Rectal smooth muscle tissue (tissue), 1 donor: ENCODE data around the gene RABGAP1L.
"Not testable (repeated sequence)": the region's sequence is repeated elsewhere in the genome, so short reads cannot be mapped to it uniquely, and the experiment has no call there.

Experiments used
- H3K27ac ChIP-seq: one replicate; pipeline ENCODE4 v1.7.0; 2013; ENCODE audit warnings: low read depth, low read length, inconsistent platforms
- H3K27me3 ChIP-seq: one replicate; pipeline ENCODE4 v1.7.0; 2013; ENCODE audit warnings: low read length; ENCODE audit not compliant: control insufficient read depth, insufficient read depth
- H3K36me3 ChIP-seq: one replicate; pipeline ENCODE4 v1.7.0; 2013; ENCODE audit warnings: low read length; ENCODE audit not compliant: control insufficient read depth, insufficient read depth
- H3K4me1 ChIP-seq: one replicate; pipeline ENCODE4 v1.7.0; 2013; ENCODE audit warnings: low read length; ENCODE audit not compliant: control insufficient read depth, insufficient read depth
- H3K4me3 ChIP-seq: one replicate; pipeline ENCODE4 v1.7.0; 2013; ENCODE audit warnings: low read length
- H3K9ac ChIP-seq: one replicate; pipeline ENCODE4 v1.7.0; 2013; ENCODE audit warnings: low read length

RABGAP1L gene

DNA sequence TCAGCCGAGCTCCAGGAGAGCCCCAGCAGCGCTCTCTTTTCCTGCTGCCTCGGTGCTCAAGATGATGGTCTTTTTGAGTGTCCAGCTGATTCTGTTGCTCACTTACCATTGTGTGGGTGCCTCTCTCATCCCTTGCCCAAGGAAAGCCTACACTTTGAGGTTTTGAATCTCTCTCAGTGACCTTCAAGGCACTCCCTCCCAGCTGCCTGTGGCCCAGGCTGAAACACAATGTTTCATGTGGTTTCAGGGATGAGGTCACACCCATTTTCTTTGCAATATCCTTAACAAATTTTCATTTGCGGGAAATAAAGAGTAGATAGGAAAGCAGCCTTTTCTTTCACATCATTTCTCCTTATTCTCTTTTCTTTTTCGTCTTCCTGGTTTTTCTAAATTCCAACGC, 876.5 kb downstream of the RABGAP1L start:
- no peak overlapping the region for H3K4me3 ChIP-seq
- no peaks in the 10 kb centered on the region for H3K4me1 ChIP-seq
- no peak overlapping the region for H3K27ac ChIP-seq
- no peaks in the 10 kb centered on the region for H3K27me3 ChIP-seq
- H3K36me3 ChIP-seq, result no peaks in the 10 kb centered on the region
- no peak overlapping the region for H3K9ac ChIP-seq

DNA sequence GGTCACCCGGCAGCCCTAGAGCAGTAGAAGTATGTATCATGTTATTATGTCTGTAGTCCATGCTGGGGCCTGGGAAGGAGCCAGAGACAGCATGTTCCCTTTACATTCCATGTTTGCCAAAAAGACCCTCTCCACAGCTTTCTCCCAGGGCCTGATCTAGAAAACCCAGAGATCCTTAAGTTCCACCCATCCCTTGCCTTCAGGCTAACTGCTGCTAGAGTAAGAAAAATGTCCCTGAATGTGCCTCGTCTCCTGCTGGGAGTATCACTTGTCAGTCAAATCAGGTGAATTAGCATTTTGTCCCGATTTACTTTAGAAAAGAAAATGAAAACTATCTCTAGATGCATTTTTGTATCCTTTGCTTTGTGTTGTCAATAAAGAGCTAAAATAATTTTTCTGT, 877.2 kb downstream of the RABGAP1L start:
- Histone ChIP-seq H3K27ac (no peak overlapping the region), H3K4me3 (no peak overlapping the region), H3K36me3 (no peaks in the 10 kb centered on the region), H3K4me1 (no peaks in the 10 kb centered on the region), H3K9ac (no peak overlapping the region), H3K27me3 (no peaks in the 10 kb centered on the region)

GRCh38 chr1:175037416-175037815, 878.1 kb downstream of the RABGAP1L start:
- no peaks in the 10 kb centered on the region for H3K36me3 ChIP-seq
- H3K9ac ChIP-seq, result no peak overlapping the region
- no peak overlapping the region for H3K27ac ChIP-seq
- no peaks in the 10 kb centered on the region for H3K27me3 ChIP-seq
- H3K4me3 ChIP-seq, result no peak overlapping the region
- no peaks in the 10 kb centered on the region for H3K4me1 ChIP-seq

DNA sequence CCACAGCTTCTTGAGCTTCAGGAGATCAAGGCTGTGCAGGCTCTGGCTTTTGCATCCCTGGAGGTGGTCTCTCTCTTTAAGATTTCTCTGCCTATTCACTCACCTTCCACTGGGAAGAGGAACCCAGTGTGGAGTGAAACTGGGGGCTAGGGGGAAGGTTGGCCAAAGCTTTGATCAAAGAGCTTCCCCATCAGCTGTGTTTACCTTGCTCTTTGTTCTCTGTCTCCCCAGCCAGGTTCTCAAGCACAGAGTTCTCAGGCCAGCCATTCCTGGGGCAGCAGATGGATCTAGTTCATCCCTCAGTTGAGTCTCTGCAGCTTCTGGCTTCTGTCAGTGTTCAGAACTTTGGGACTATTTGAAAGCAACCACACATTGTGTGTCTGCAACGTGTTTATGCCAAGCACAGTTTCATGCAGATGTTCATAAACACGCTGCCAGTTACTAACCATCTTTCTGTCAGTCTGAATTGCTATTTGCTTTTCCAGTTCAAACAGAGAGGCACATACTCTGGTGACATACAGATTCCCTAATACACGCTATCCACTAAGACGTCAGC, 881.1 kb downstream of the RABGAP1L start:
- Histone ChIP-seq H3K9ac (no peak overlapping the region), H3K36me3 (no peaks in the 10 kb centered on the region), H3K4me1 (no peaks in the 10 kb centered on the region), H3K27me3 (no peaks in the 10 kb centered on the region), H3K4me3 (no peak overlapping the region), H3K27ac (no peak overlapping the region)

DNA sequence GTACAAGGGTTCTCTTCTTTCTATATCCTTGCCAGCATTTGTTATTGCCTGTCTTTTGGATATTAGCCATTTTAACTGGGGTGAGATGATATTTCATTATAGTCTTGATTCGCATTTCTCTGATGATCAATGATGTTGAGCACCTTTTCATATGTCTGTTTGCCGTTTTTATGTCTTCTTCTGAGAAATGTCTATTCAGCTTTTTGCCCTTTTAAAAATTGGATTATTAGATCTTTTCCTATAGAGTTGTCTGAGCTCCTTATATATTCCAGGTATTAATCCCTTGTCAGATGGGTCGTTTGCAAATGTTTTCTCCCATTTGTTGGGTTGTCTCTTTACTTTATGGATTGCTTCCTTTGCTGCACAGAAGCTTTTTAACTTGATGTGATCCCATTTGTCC, 883.3 kb downstream of the RABGAP1L start:
- H3K27me3 ChIP-seq, result no peaks in the 10 kb centered on the region
- H3K27ac ChIP-seq, result no peak overlapping the region
- H3K36me3 ChIP-seq, result no peaks in the 10 kb centered on the region
- no peak overlapping the region for H3K9ac ChIP-seq
- H3K4me3 ChIP-seq, result no peak overlapping the region
- no peaks in the 10 kb centered on the region for H3K4me1 ChIP-seq

- no peak overlapping the region for H3K27ac ChIP-seq
- no peak overlapping the region for H3K4me3 ChIP-seq
- no peaks in the 10 kb centered on the region for H3K27me3 ChIP-seq
- H3K4me1 ChIP-seq, result no peaks in the 10 kb centered on the region
- no peaks in the 10 kb centered on the region for H3K36me3 ChIP-seq
- no peak overlapping the region for H3K9ac ChIP-seq
These were observed 884.5 kb downstream of the RABGAP1L start for GRCh38 chr1:175043824-175044223.

DNA sequence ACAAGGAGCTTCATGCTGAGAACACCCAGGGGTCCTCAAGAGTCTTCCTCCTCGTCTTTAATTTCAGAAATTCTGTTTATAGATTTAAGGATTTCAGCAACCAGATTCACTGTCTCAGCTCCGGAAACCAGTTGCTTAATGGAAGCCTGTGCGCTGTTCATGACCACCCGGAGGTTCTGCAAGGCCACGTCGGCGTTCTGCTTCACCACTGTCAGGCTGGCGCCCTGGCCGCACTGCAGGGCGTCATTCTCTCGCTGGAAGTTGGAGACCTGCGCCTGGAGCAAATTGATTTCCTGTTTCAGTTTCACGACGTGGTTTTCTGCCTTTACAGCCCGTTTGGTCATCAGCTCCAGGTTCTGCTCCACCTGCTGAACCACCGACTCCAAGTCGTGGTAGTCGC, 885.3 kb downstream of the RABGAP1L start:
- not testable (repeated sequence) for H3K4me3 ChIP-seq, H3K27me3 ChIP-seq, H3K4me1 ChIP-seq, H3K9ac ChIP-seq, H3K36me3 ChIP-seq, H3K27ac ChIP-seq
